BLaER1 (cell line): ENCODE data around the gene FNTB.

Source experiments
- H3K27ac ChIP-seq: shearing (Covaris generic); formaldehyde crosslinking; 2 replicates; pipeline ENCODE4 v1.8.1; 2022
- H3K27me3 ChIP-seq: shearing (Covaris generic); formaldehyde crosslinking; 2 replicates; pipeline ENCODE4 v1.8.1; 2022
- H3K36me3 ChIP-seq: shearing (Covaris generic); formaldehyde crosslinking; 2 replicates; pipeline ENCODE4 v1.8.1; 2022
- H3K4me1 ChIP-seq: shearing (Covaris generic); formaldehyde crosslinking; 2 replicates; pipeline ENCODE4 v1.8.1; 2022
- H3K4me2 ChIP-seq: shearing (Covaris generic); formaldehyde crosslinking; 2 replicates; pipeline ENCODE4 v1.8.1; 2022
- H3K4me3 ChIP-seq: shearing (Covaris generic); formaldehyde crosslinking; 2 replicates; pipeline ENCODE4 v1.8.1; 2022
- H3K9ac ChIP-seq: shearing (Covaris generic); formaldehyde crosslinking; 2 replicates; pipeline ENCODE4 v1.8.1; 2022
- H3K9me3 ChIP-seq: shearing (Covaris generic); formaldehyde crosslinking; 2 replicates; pipeline ENCODE4 v1.8.1; 2022
- H4K20me1 ChIP-seq: shearing (Covaris generic); formaldehyde crosslinking; 2 replicates; pipeline ENCODE4 v1.8.1; 2022
- Cebpa-rat ChIP-seq: shearing (Covaris generic); IDR thresholded peaks from 2 replicates; pipeline ENCODE4 v1.8.1; 2022

Gene FNTB, protein sequence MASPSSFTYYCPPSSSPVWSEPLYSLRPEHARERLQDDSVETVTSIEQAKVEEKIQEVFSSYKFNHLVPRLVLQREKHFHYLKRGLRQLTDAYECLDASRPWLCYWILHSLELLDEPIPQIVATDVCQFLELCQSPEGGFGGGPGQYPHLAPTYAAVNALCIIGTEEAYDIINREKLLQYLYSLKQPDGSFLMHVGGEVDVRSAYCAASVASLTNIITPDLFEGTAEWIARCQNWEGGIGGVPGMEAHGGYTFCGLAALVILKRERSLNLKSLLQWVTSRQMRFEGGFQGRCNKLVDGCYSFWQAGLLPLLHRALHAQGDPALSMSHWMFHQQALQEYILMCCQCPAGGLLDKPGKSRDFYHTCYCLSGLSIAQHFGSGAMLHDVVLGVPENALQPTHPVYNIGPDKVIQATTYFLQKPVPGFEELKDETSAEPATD

DNA sequence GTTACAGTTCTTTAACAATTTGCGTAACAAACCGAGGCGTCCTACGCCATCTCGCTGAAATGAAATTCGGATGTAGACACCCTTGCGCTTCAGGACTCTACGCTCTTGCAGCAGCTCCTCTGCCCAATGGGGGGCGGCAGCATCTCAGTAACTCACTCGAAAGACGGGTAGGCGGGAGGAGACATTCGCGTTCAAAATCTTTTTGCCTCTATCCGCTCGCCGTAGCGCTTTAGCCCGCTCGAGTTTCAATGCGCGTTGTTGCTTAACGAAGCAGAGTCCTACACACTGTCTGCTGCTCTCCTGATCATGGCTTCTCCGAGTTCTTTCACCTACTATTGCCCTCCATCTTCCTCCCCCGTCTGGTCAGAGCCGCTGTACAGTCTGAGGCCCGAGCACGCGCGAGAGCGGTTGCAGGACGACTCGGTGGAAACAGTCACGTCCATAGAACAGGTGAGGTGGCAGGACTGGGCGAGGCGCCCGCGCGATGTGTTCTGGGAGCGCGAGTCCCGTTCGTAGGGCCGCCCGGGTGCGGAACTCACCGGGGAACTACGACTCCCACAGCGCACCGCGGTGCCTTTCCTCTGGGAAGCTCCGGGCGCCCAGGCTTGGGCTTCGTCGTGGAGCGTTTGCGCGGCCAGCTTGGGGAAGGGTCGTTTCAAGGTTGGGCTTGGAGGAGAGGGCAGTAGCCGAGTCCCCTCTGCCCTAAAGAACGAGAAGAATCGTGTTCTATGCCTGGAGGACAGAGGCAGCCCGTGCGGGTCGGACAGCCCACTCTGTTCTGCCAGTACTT is at the start of gene FNTB:
FNTB (plus strand) TSS at position 248 of the 790 bp plus-strand sequence; CDS start at position 307, 59 bp downstream.
- 0 out of 2 replicates have a peak, but pooled peaks have one; percentile 31 for TF ChIP-seq Cebpa-rat

DNA sequence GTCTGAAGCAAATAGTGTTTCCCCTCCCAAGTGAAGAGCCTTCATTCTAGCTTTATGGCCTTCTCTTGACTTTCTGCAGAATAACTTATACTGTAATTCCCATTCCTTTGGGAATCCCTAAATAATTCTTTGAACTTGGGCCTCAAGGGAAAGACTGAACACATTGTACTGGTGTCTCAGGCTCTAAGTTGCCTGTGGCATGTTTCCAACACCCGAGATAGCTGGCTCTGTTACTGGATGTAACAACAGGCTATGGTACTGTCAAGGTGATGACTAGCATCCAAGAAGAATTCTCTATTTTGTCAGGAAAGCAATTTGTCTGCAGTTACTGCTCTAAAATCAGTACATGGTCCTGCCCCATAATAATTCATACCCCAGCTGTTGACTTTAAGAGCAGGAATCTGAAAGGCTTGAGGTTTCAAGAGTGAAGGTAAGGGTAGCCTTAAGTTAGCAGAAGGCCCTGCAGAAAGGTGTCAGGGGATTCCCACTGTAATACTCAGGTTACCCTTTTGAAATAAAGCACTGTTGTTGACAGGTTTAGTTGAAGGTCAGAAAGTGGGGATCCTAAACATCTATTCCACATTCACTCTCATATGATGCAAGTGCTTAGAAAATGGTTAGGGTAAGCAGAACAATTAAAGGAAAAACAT is 49.4 kb upstream of the FNTB start:
- Histone ChIP-seq H3K9me3 (no peaks in the 10 kb centered on the region), H3K36me3 (peaks cover 88% of the 10 kb centered on the region), H3K27me3 (no peaks in the 10 kb centered on the region), H3K4me3 (no peak overlapping the region), H3K9ac (no peak overlapping the region), H3K4me1 (peaks cover 21% of the 10 kb centered on the region), H4K20me1 (peaks cover 62% of the 10 kb centered on the region), H3K27ac (no peak overlapping the region), H3K4me2 (no peak overlapping the region)
- no peak for TF ChIP-seq Cebpa-rat

More for the DNA sequence above, at the start of gene FNTB:
- Histone ChIP-seq H3K27ac (peak within 1 kb of the TSS; percentile 75), H3K9ac (peak within 1 kb of the TSS; percentile 83), H3K36me3 (no peaks in the 10 kb centered on the region), H3K4me3 (peak within 1 kb of the TSS; percentile 86), H4K20me1 (no peaks in the 10 kb centered on the region), H3K4me2 (peak within 1 kb of the TSS; percentile 88), H3K9me3 (no peaks in the 10 kb centered on the region), H3K4me1 (peaks cover 40% of the 10 kb centered on the region), H3K27me3 (no peaks in the 10 kb centered on the region)

DNA sequence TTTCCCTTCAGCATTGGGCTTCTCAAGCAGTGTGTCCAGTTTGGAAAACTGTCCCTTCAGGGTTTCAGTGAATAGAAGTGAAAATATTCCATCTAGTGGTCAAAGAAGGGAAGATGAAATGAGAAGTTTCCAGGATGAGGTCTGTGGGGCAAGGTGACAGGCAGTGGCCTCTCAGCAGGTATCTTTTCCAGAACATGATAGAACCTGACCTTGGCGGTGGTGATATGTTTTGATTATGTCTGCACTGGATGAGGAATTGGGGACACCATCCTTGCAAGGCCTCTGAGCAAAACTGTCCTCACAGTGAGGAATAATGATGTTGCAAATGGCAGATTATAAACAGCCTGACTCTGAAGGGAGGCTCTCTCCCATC is 48.9 kb upstream of the FNTB start:
- peaks cover 26% of the 10 kb centered on the region for H3K4me1 ChIP-seq
- H3K9me3 ChIP-seq: no peaks in the 10 kb centered on the region
- no peak for TF ChIP-seq Cebpa-rat

DNA sequence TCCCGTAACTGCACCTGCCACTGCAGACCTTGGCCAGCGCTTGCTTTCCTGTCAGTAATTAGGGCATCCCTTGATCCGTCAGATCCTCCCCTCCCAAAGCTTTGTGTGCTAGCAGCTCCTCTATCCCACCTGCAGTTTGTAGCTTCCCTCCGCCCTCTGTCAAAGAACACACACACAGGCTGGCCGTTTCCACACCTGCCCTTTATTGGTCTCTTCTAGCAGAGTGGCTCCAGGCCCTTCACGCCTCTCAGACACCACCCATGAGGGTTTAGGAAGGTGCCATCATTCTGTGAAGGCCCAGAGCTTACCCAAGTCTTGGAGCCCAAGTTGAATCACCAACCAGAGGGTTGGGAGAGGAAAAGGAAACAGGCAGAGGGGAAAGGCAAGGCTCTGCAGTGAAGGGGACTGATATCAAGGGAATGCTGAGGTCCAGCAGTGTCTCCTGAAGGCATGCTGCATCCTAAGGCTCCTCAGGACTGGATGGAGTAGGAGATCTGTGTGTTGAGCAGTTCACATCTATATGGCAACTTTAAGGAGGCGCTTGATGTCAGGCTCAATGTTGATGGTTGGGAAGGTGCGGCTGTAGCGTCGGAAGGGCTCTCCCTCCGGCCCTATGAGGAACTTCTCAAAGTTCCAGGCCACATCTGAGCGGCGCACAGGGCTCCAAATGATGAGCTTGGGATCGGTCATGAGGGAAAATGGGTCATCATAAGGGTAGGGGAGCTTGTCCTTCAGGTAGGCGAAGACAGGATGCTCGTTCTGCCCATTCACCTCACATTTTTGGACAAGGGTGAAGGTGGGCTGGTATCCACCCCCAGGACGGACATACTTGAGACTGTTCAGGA is 47.5 kb upstream of the FNTB start:
- Histone ChIP-seq H3K9ac (no peak overlapping the region), H3K4me3 (no peak overlapping the region), H3K4me2 (no peak overlapping the region), H3K27ac (no peak overlapping the region), H4K20me1 (peaks cover 73% of the 10 kb centered on the region), H3K4me1 (peaks cover 36% of the 10 kb centered on the region), H3K27me3 (no peaks in the 10 kb centered on the region), H3K36me3 (peaks cover 86% of the 10 kb centered on the region), H3K9me3 (no peaks in the 10 kb centered on the region)
- TF ChIP-seq Cebpa-rat: no peak

More for the DNA sequence above, 48.9 kb upstream of the FNTB start:
- Histone ChIP-seq H3K4me2 (no peak overlapping the region), H3K27ac (no peak overlapping the region), H4K20me1 (peaks cover 62% of the 10 kb centered on the region), H3K27me3 (no peaks in the 10 kb centered on the region), H3K9ac (no peak overlapping the region), H3K36me3 (peaks cover 88% of the 10 kb centered on the region), H3K4me3 (no peak overlapping the region)

DNA sequence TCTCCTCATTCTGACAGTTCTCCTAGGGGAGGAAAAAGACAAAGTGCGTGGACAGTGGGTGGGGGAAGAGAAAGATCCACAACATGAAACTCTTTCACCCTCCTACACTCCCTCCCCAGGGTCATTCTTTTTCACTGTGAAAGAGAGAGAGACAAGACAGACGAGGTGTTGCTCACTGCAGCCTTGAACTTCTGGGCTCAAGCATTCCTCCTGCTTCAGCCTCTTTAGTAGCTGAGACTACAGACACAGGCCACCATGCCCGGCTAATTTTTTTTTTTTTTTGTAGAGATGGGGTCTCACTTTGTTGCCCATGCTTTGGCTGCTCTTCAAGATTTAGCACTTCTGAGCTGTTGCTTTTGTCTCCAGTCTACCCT is 46.9 kb upstream of the FNTB start:
- Histone ChIP-seq H3K27me3 (no peaks in the 10 kb centered on the region), H3K4me2 (no peak overlapping the region), H3K9ac (no peak overlapping the region), H3K27ac (no peak overlapping the region), H4K20me1 (peaks cover 78% of the 10 kb centered on the region), H3K4me3 (no peak overlapping the region), H3K9me3 (no peaks in the 10 kb centered on the region), H3K4me1 (peaks cover 32% of the 10 kb centered on the region), H3K36me3 (peaks cover 86% of the 10 kb centered on the region)
- TF ChIP-seq Cebpa-rat: no peak

DNA sequence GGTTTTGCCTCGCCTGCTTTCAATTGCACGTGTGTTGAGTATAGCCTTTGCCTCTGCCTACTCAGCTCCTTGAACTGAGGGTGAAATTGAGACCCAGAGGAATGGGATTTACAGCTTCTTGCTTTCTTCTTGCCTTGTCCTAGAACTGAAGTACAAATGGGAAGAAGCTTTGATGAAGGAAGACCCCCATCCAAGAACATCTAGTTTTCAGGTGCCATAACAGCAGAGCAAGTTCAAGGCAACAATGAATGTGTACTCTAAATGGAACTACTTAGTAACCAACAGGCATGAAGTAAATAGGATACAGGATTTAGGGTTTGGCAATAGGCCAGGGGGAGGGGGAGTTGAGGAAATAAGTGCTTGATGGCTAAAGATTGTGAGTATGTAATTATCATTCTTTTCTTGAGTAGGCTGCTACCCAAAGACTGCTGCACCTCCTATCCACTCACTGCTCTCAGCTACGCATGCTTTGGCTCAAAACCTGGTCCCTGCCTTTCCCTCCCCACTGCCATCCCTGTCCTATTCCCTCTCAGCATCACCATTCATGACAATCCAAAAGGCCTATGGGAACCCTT is 46.3 kb upstream of the FNTB start:
- Histone ChIP-seq H4K20me1 (peaks cover 79% of the 10 kb centered on the region), H3K4me3 (no peak overlapping the region), H3K4me1 (peaks cover 31% of the 10 kb centered on the region), H3K36me3 (peaks cover 92% of the 10 kb centered on the region), H3K4me2 (no peak overlapping the region), H3K9ac (no peak overlapping the region), H3K27ac (no peak overlapping the region), H3K27me3 (no peaks in the 10 kb centered on the region), H3K9me3 (no peaks in the 10 kb centered on the region)
- no peak for TF ChIP-seq Cebpa-rat

DNA sequence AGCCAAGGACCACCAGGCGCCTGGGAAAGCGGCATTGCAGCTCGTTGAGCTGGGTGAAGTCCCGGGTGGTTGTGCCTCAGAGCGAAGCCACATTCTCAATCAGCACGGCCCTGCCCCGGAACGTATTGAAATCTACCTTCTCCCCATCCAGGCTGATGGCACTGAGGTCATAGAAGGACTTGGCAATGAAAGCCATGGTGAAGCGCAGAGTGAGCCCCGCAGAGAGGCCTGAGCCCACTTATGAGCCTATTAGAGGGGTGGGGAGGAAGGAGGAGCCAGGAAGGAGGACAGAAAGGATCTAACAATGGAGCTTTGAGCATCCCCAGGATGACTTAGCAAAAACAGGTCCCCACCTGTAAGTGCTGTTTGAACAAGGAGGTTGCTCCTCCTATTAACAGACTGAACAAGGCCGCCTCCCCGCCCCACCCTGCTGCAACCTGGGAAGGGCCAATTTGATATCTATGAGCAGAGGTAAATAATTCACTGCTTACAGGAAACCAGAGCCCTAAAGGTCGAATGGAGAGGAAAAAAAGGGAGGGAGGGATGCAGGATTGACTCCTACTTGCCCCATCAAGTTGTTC is 44.1 kb upstream of the FNTB start, which contains the start of gene GPX2:
GPX2 (minus strand) TSS at position 215 of the 581 bp plus-strand sequence; CDS start at position 196, 19 bp downstream.
- Histone ChIP-seq H3K9ac (no peak within 1 kb of the TSS), H3K27me3 (no peaks in the 10 kb centered on the region), H3K27ac (0 out of 2 replicates have a peak within 1 kb of the TSS, but pooled peaks have one; percentile 31), H3K9me3 (no peaks in the 10 kb centered on the region), H3K4me2 (peak within 1 kb of the TSS; percentile 31), H3K36me3 (peaks cover 98% of the 10 kb centered on the region), H4K20me1 (peaks cover 79% of the 10 kb centered on the region), H3K4me3 (no peak within 1 kb of the TSS), H3K4me1 (peaks cover 31% of the 10 kb centered on the region)
- no peak for TF ChIP-seq Cebpa-rat

DNA sequence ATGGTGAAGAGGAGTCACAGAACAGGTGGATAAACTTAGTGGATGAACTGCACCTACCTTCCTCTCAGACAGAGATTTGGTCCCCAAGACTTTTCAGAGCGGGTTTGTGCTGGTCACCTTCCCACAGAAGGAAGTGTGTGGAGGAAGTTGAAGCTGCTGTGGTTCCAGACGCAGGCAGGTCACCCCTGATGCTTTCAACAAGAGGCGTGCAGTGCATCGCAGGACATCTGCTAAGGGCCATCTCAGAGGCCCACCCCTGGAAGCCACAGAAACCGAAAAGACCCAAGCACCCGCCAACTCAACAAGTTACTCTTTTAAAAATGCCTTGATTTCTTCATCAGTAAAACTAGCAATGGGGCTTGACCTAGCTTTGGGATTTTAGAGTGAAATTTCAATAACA is 43.1 kb upstream of the FNTB start:
- H3K4me3 ChIP-seq: no peak overlapping the region
- no peak overlapping the region for H3K9ac ChIP-seq
- peaks cover 98% of the 10 kb centered on the region for H3K36me3 ChIP-seq
- H3K4me2 ChIP-seq: peak overlapping the region; percentile 31
- H3K9me3 ChIP-seq: no peaks in the 10 kb centered on the region
- H4K20me1 ChIP-seq: peaks cover 69% of the 10 kb centered on the region
- no peaks in the 10 kb centered on the region for H3K27me3 ChIP-seq
- H3K27ac ChIP-seq: peak overlapping the region; percentile 31; the same call in 1 of the 2 replicates
- H3K4me1 ChIP-seq: peaks cover 31% of the 10 kb centered on the region
- TF ChIP-seq Cebpa-rat: no peak
